ENCODE results near the gene ZKSCAN4. TPM values are rescaled to one million over a fixed set of nuclear protein-coding genes. Genes with fewer than 3 reads are reported as not detected.

The ZKSCAN4 gene
- total and polyA plus RNA-seq, 10 of the 15 experiments (the other 5 are each of a cell fraction or from before 2014, with no cell fraction given) = 3.0 to 6.5 (median 5.0) TPM

GRCh38 chr6:28203201-28203600 lies 48.9 kb downstream of the ZKSCAN4 start:
- ChIA-PET RAD21 (ENCODE audit: unreplicated experiment) (no interaction called here), SMC1A (ENCODE audit: uncharacterized antibody, unreplicated experiment) (no interaction called here), POLR2A (no interaction called here), CTCF (no interaction called here)
- H3K4me3 ChIP-seq = no peak overlapping the region
- H2AFZ ChIP-seq (ENCODE audit: control insufficient read depth, low read depth, low read length) = no peak overlapping the region
- BruUV-seq (replicated peaks) = no TSS peak
- H3K79me2 ChIP-seq (ENCODE audit: control insufficient read depth, insufficient read depth, low read length) = no peaks in the 10 kb centered on the region
- in situ Hi-C loops (cut with MboI) (no loop called here), intact Hi-C loops (cut with micrococcal nuclease; ENCODE audit: unreplicated experiment) (no loop called here)
- ATAC-seq = no peak
- peaks cover 0 to 11% of the 10 kb centered on the region in 2 experiments for H3K27me3 ChIP-seq (replicated peaks in 1 of 2; ENCODE audit: control insufficient read depth in 2 of 2, insufficient read depth in 2 of 2, low read length in 1 of 2)
- no peaks in the 10 kb centered on the region for H4K20me1 ChIP-seq (ENCODE audit: control insufficient read depth, insufficient read depth)
- peaks cover 4% of the 10 kb centered on the region; the same call in 2 of the 3 replicates for H3K9me3 ChIP-seq (replicated peaks; ENCODE audit: control insufficient read depth, insufficient read depth, low read length)
- no peaks in the 10 kb centered on the region for H3K36me3 ChIP-seq (ENCODE audit: control insufficient read depth in 2 of 2, insufficient read depth in 2 of 2, low read length in 1 of 2)
- peaks cover 3% of the 10 kb centered on the region; the same call in 1 of the 2 replicates for H3K4me1 ChIP-seq (ENCODE audit: control insufficient read depth, insufficient read depth, low read length)
- no peak for FAIRE-seq
- H3K4me2 ChIP-seq (ENCODE audit: control insufficient read depth, insufficient read depth) = no peak overlapping the region
- TF ChIP-seq IRF4 (IDR thresholded peaks at IDR 0.05; ENCODE audit: low read depth, low read length) (no peak), ZBED1 (IDR thresholded peaks at IDR 0.05; ENCODE audit: borderline replicate concordance) (no peak), FOXM1 (IDR thresholded peaks at IDR 0.05; ENCODE audit: low read depth, low read length) (no peak)
- H3K27ac ChIP-seq (ENCODE audit: control insufficient read depth, insufficient read depth) = no peak overlapping the region
- H3K9ac ChIP-seq (ENCODE audit: control insufficient read depth, insufficient read depth, low read length) = no peak overlapping the region
- 38% methylated on average over 4 of the region's 4 CpGs for WGBS (ENCODE audit: insufficient coverage, insufficient replicate concordance, low lambda C conversion rate, missing lambda C conversion rate)
- no peak for DNase-seq (ENCODE audit: low read depth, low spot score)

- Histone ChIP-seq H3K79me2 (ENCODE audit: control insufficient read depth, insufficient read depth, low read length) (no peaks in the 10 kb centered on the region), H3K27ac (ENCODE audit: control insufficient read depth, insufficient read depth) (no peak overlapping the region), H3K9ac (ENCODE audit: control insufficient read depth, insufficient read depth, low read length) (no peak overlapping the region), H3K36me3 (ENCODE audit: control insufficient read depth in 2 of 2, insufficient read depth in 2 of 2, low read length in 1 of 2) (no peaks in the 10 kb centered on the region), H3K4me1 (ENCODE audit: control insufficient read depth, insufficient read depth, low read length) (no peaks in the 10 kb centered on the region), H3K27me3 (replicated peaks in 1 of 2; ENCODE audit: control insufficient read depth in 2 of 2, insufficient read depth in 2 of 2, low read length in 1 of 2) (no peaks in the 10 kb centered on the region), H3K9me3 (replicated peaks; ENCODE audit: control insufficient read depth, insufficient read depth, low read length) (no peaks in the 10 kb centered on the region; the same call in 2 of the 3 replicates), H2AFZ (ENCODE audit: control insufficient read depth, low read depth, low read length) (no peak overlapping the region), H3K4me2 (ENCODE audit: control insufficient read depth, insufficient read depth) (no peak overlapping the region), H3K4me3 (no peak overlapping the region), H4K20me1 (ENCODE audit: control insufficient read depth, insufficient read depth) (no peaks in the 10 kb centered on the region)
- CTCF ChIA-PET = no interaction called here
- WGBS (ENCODE audit: insufficient coverage, insufficient replicate concordance, low lambda C conversion rate, missing lambda C conversion rate) = 32% methylated on average over 1 of the region's 1 CpG
- in situ Hi-C loops (cut with MboI) = no loop called here
- DNase-seq (ENCODE audit: low read depth, low spot score) = no peak
- SMC1A ChIA-PET (ENCODE audit: uncharacterized antibody, unreplicated experiment) = no interaction called here
- intact Hi-C loops (cut with micrococcal nuclease; ENCODE audit: unreplicated experiment) = no loop called here
- ATAC-seq = no peak
- RAD21 ChIA-PET (ENCODE audit: unreplicated experiment) = no interaction called here
- no peak for FAIRE-seq
- POLR2A ChIA-PET = no interaction called here
- BruUV-seq (replicated peaks) = no TSS peak
- TF ChIP-seq ZNF24 (IDR thresholded peaks at IDR 0.05) (no peak), EGR1 (IDR thresholded peaks at IDR 0.05; ENCODE audit: borderline replicate concordance in 1 of 2, low read depth in 2 of 2, low read length in 2 of 2) (no peak), IKZF1 (conservative IDR thresholded peaks at IDR 0.05) (no peak), POLR2A (IDR thresholded peaks at IDR 0.05; ENCODE audit: low read depth, low read length) (no peak), JUNB (IDR thresholded peaks at IDR 0.05) (no peak), ZBTB11 (CRISPR knock-in tag; IDR thresholded peaks at IDR 0.05) (no peak), SUPT20H (IDR thresholded peaks at IDR 0.05; ENCODE audit: borderline replicate concordance, control insufficient read depth, low read depth, low read length) (no peak), EZH2 (IDR thresholded peaks at IDR 0.05; ENCODE audit: borderline replicate concordance, control insufficient read depth, low read depth, low read length) (no peak), ATF2 (IDR thresholded peaks at IDR 0.05; ENCODE audit: low read length) (no peak)
These were observed 52.0 kb downstream of the ZKSCAN4 start for GRCh38 chr6:28200020-28200419.

All from GM12878 (cell line).